Measurements from ENCODE around the gene INTS2. TPM values are rescaled to one million over a fixed set of nuclear protein-coding genes. Genes with fewer than 3 reads are reported as not detected.
"Not testable (repeated sequence)": the region's sequence is repeated elsewhere in the genome, so short reads cannot be mapped to it uniquely, and the experiment has no call there.

Gene INTS2
- total RNA-seq, 2 experiments from 2014 or later: 8.5 to 8.7 TPM

DNA sequence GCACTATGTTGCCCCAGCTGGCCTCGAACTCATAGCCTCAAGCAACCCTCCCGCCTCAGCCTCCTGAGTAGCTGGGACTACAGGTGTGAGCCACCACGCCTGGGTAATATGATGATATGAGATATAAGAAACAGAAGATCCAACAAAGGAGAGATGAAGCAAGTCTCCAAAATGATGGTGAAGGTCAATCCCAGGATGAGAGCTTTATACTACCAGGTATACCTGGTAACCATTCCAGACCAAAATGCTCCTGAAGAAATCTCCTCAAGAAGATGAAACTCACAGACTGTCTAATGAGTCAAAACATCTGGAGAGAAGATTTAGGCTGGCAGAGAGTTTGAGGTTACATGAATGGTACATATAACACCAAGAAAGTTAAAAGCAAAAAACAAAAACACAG, 24.5 kb downstream of the INTS2 start:
- H3K4me3 Mint-ChIP-seq: peak overlapping the region; percentile 16
- no peaks in the 10 kb centered on the region for H3K9me3 Mint-ChIP-seq
- no peaks in the 10 kb centered on the region for H3K27me3 Mint-ChIP-seq
- Histone ChIP-seq H3K27ac (ENCODE audit: low read depth in 1 of 2, low read length in 2 of 2) (no peak overlapping the region), H3K36me3 (ENCODE audit: insufficient read depth, low read length) (peaks cover 50% of the 10 kb centered on the region), H3K9me3 (ENCODE audit: control insufficient read depth in 1 of 2, insufficient read depth in 1 of 2, low read length in 2 of 2) (no peaks in the 10 kb centered on the region), H3K4me3 (ENCODE audit: low read length) (no peak overlapping the region), H3K27me3 (ENCODE audit: control insufficient read depth in 1 of 2, insufficient read depth in 2 of 2, low read length in 2 of 2) (no peaks in the 10 kb centered on the region), H3K4me1 (ENCODE audit: insufficient read depth, low read length) (peaks cover 5% of the 10 kb centered on the region)
- intact Hi-C loops (cut with DNase I, micrococcal nuclease): no loop called here
- H3K27ac Mint-ChIP-seq: peak overlapping the region; percentile 85
- DNase-seq (no peak), ATAC-seq (ENCODE audit: poor library complexity) (no peak)
- TF ChIP-seq CTCF (IDR thresholded peaks at IDR 0.05): no peak
- ChIA-PET CTCF (no interaction called here), POLR2A (no interaction called here)
- peaks cover 3% of the 10 kb centered on the region for H3K4me1 Mint-ChIP-seq (ENCODE audit: low read depth)
- H3K36me3 Mint-ChIP-seq (ENCODE audit: low read depth): peaks cover 84% of the 10 kb centered on the region

DNA sequence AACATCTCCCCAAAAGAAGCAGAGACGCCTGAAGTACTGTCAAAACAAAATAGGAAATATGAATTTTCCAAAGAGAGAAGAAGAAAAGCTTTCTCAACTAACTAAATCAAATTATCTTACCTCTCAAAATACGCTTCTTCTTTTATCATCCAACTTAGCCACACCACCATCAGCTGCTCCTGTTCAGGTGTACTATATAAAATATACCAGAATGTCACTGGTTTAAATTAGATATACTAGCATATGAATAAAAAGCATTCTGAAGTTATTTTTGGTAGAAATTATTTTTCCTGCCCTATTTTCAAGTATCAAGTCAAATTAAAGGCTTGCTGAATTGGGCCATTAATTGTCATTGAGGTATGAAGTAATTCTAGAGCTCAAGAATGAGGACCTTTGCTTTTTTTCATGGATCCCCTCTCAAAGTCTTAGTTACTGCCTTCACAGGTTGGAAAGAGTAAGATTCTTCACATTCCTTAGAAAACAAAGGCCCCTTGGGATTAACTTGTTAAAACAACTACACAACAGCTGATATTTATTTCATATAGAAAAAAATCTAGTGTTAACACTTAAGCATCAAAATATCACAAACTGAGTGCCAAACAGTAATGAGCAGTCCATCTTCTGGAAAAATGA, 30.1 kb downstream of the INTS2 start:
- TF ChIP-seq CTCF (IDR thresholded peaks at IDR 0.05): no peak
- no peaks in the 10 kb centered on the region for H3K9me3 Mint-ChIP-seq
- peaks cover 87% of the 10 kb centered on the region for H3K36me3 Mint-ChIP-seq (ENCODE audit: low read depth)
- intact Hi-C loops (cut with DNase I, micrococcal nuclease): no loop called here
- CTCF ChIA-PET: no interaction called here
- H3K9me3 ChIP-seq (ENCODE audit: control insufficient read depth in 1 of 2, insufficient read depth in 1 of 2, low read length in 2 of 2): no peaks in the 10 kb centered on the region
- DNase-seq: no peak
- no peaks in the 10 kb centered on the region for H3K27me3 ChIP-seq (ENCODE audit: control insufficient read depth in 1 of 2, insufficient read depth in 2 of 2, low read length in 2 of 2)
- H3K4me3 ChIP-seq (ENCODE audit: low read length): no peak overlapping the region
- peaks cover 45% of the 10 kb centered on the region for H3K36me3 ChIP-seq (ENCODE audit: insufficient read depth, low read length)
- no peak overlapping the region for H3K27ac Mint-ChIP-seq
- H3K4me1 ChIP-seq (ENCODE audit: insufficient read depth, low read length): no peaks in the 10 kb centered on the region
- no peaks in the 10 kb centered on the region for H3K4me1 Mint-ChIP-seq (ENCODE audit: low read depth)
- no peak overlapping the region for H3K27ac ChIP-seq (ENCODE audit: low read depth in 1 of 2, low read length in 2 of 2)
- POLR2A ChIA-PET: no interaction called here
- H3K4me3 Mint-ChIP-seq: no peak overlapping the region
- H3K27me3 Mint-ChIP-seq: no peaks in the 10 kb centered on the region
- no peak for ATAC-seq (ENCODE audit: poor library complexity)

DNA sequence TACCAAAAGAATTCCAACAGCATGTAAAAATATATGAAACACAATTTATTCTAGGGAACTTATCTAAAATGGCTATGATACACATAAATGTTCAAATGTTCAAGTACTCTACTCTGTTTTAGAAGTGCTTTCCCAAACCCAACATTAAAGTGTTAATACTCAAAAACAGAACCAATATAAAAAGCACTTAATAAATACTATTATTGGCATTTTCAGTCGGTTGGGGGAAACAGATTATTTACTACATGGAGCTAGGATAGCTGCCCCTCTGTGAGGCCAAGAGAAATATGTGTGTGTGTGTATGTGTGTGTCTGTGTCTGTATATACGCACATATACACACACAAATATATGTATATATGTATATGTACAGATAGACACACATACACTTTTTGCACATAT, 32.4 kb downstream of the INTS2 start:
- CTCF ChIA-PET: interaction anchor here (0.6 kb wide), 1 partner anchor 12 kb away, joined by 4 read pairs; no protein-coding TSS in a partner anchor
- intact Hi-C loops (cut with DNase I, micrococcal nuclease): no loop called here

DNA sequence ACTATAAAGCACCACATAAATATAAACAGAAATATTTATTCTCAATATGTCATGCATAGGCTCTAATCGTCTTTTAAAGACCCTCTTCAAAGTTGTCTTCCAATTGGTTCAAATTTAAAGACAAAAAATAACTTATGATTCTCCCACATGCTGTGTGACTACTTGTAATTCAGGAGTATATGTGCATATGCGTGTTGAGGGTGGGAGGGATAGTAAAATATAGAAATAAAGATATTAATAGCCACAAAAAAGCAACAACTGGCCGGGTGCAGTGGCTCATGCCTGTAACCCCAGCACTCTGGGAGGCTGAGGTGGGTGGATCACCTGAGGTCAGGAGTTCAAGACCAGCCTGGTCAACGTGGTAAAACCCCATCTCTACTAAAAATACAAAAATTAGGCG, 33.5 kb downstream of the INTS2 start:
- intact Hi-C loops (cut with DNase I, micrococcal nuclease); H3K4me3 ChIP-seq (ENCODE audit: low read length); H3K27ac Mint-ChIP-seq; H3K9me3 ChIP-seq (ENCODE audit: control insufficient read depth in 1 of 2, insufficient read depth in 1 of 2, low read length in 2 of 2); H3K4me1 ChIP-seq (ENCODE audit: insufficient read depth, low read length); H3K4me3 Mint-ChIP-seq; ATAC-seq (ENCODE audit: poor library complexity); CTCF ChIA-PET; H3K4me1 Mint-ChIP-seq (ENCODE audit: low read depth); H3K27me3 ChIP-seq (ENCODE audit: control insufficient read depth in 1 of 2, insufficient read depth in 2 of 2, low read length in 2 of 2); DNase-seq; H3K9me3 Mint-ChIP-seq; POLR2A ChIA-PET; H3K27me3 Mint-ChIP-seq; H3K27ac ChIP-seq (ENCODE audit: low read depth in 1 of 2, low read length in 2 of 2): not testable (repeated sequence)
- peaks cover 44% of the 10 kb centered on the region for H3K36me3 ChIP-seq (ENCODE audit: insufficient read depth, low read length)
- peaks cover 85% of the 10 kb centered on the region for H3K36me3 Mint-ChIP-seq (ENCODE audit: low read depth)

More for the DNA sequence above, 32.4 kb downstream of the INTS2 start:
- POLR2A ChIA-PET: no interaction called here
- Histone ChIP-seq H3K36me3 (ENCODE audit: insufficient read depth, low read length) (peaks cover 41% of the 10 kb centered on the region), H3K27me3 (ENCODE audit: control insufficient read depth in 1 of 2, insufficient read depth in 2 of 2, low read length in 2 of 2) (no peaks in the 10 kb centered on the region), H3K4me3 (ENCODE audit: low read length) (no peak overlapping the region), H3K4me1 (ENCODE audit: insufficient read depth, low read length) (no peaks in the 10 kb centered on the region), H3K9me3 (ENCODE audit: control insufficient read depth in 1 of 2, insufficient read depth in 1 of 2, low read length in 2 of 2) (no peaks in the 10 kb centered on the region), H3K27ac (ENCODE audit: low read depth in 1 of 2, low read length in 2 of 2) (no peak overlapping the region)
- DNase-seq: no peak
- no peak for ATAC-seq (ENCODE audit: poor library complexity)
- Mint-ChIP-seq H3K36me3 (ENCODE audit: low read depth) (peaks cover 83% of the 10 kb centered on the region), H3K27ac (no peak overlapping the region), H3K4me3 (no peak overlapping the region), H3K4me1 (ENCODE audit: low read depth) (no peaks in the 10 kb centered on the region), H3K27me3 (no peaks in the 10 kb centered on the region), H3K9me3 (no peaks in the 10 kb centered on the region)
- no peak for TF ChIP-seq CTCF (IDR thresholded peaks at IDR 0.05)

DNA sequence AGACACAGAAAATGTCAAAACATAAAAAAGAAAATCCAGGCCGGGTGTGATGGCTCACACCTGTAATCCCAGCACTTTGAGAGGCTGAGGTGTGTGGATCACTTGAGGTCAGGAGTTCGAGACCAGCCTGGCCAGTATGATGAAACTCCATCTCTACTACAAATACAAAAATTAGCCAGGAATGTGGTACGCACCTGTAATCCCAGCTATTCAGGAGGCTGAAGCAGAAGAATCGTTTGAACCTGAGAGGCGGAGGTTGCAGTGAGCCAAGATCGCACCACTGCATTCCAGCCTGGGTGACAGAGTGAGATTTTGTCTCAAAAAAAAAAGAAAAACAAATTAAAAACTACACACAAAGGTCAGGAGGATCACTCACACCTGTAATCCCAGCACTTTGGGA, 40.0 kb downstream of the INTS2 start:
- peaks cover 53% of the 10 kb centered on the region for H3K36me3 ChIP-seq (ENCODE audit: insufficient read depth, low read length)
- POLR2A ChIA-PET; H3K4me3 Mint-ChIP-seq; H3K27ac ChIP-seq (ENCODE audit: low read depth in 1 of 2, low read length in 2 of 2); H3K27me3 ChIP-seq (ENCODE audit: control insufficient read depth in 1 of 2, insufficient read depth in 2 of 2, low read length in 2 of 2); H3K9me3 Mint-ChIP-seq; H3K27ac Mint-ChIP-seq; CTCF ChIA-PET; intact Hi-C loops (cut with DNase I, micrococcal nuclease); DNase-seq; H3K4me1 Mint-ChIP-seq (ENCODE audit: low read depth); H3K4me1 ChIP-seq (ENCODE audit: insufficient read depth, low read length); H3K4me3 ChIP-seq (ENCODE audit: low read length); H3K9me3 ChIP-seq (ENCODE audit: control insufficient read depth in 1 of 2, insufficient read depth in 1 of 2, low read length in 2 of 2); H3K27me3 Mint-ChIP-seq; ATAC-seq (ENCODE audit: poor library complexity): not testable (repeated sequence)
- H3K36me3 Mint-ChIP-seq (ENCODE audit: low read depth): peaks cover 74% of the 10 kb centered on the region
